SK-N-SH (cell line): ENCODE data around the gene ACOT12. TPM values are rescaled to one million over a fixed set of nuclear protein-coding genes. Genes with fewer than 3 reads are reported as not detected.

Source experiments
- CTCF ChIA-PET: fragments of 300-600, 350-600 bp; formaldehyde crosslinking; extraction: SDS; loops from one replicate; lab custom pipeline; 2021; lab: Yijun Ruan, JAX
- POLR2A ChIA-PET: fragments of 350-600 bp; sonication (Branson Sonifier 250); formaldehyde crosslinking; extraction: SDS; loops from one replicate; lab custom pipeline; 2020; ENCODE audit warnings: antibody characterized with exemption, inconsistent platforms; lab: Yijun Ruan, JAX
- DNase-seq: peaks from one replicate; pipeline ENCODE4 v3.0.0; 2012
- H2AFZ ChIP-seq: fragments of 200-600 bp; sonication (generic); 2 replicates; pipeline ENCODE4 v1.8.1; 2016; ENCODE audit warnings: antibody characterized with exemption, mild to moderate bottlenecking, low read depth
- H3F3A ChIP-seq: fragments of 200-600 bp; sonication (generic); replicated peaks from 2 replicates; pipeline ENCODE3; 2016; ENCODE audit warnings: antibody characterized with exemption, mild to moderate bottlenecking; ENCODE audit not compliant: insufficient read depth
- H3K27ac ChIP-seq, 2 experiments: fragments of 200-500 bp in 1 of 2; fragments of 200-600 bp in 1 of 2; sonication (Bioruptor generic) in 1 of 2; sonication (generic), shearing (Covaris generic) in 1 of 2; 2 replicates each; pipeline versions ENCODE4 v1.5.1 to v1.6.1; 2014 to 2016; ENCODE audit warnings: low read depth in 2 of 2, inconsistent platforms in 1 of 2, low read length in 1 of 2, mild to moderate bottlenecking in 1 of 2, mixed read lengths in 1 of 2
- H3K27me3 ChIP-seq: fragments of 200-600 bp; sonication (generic), shearing (Covaris generic); 2 replicates; pipeline ENCODE4 v1.6.1; 2016; ENCODE audit warnings: mixed run types; ENCODE audit not compliant: insufficient read depth
- H3K36me3 ChIP-seq, 2 experiments: fragments of 200-500 bp in 1 of 2; fragments of 200-600 bp in 1 of 2; sonication (Bioruptor generic) in 1 of 2; sonication (generic) in 1 of 2; replicated peaks in 1 of 2; 2 replicates each; pipeline versions ENCODE3 to v1.5.1; 2014 to 2016; ENCODE audit warnings: low read length in 1 of 2, mild to moderate bottlenecking in 1 of 2; ENCODE audit not compliant: insufficient read depth in 2 of 2, control insufficient read depth in 1 of 2
- H3K4me1 ChIP-seq, 2 experiments: fragments of 200-500 bp in 1 of 2; fragments of 200-600 bp in 1 of 2; sonication (Bioruptor generic) in 1 of 2; sonication (generic), shearing (Covaris generic) in 1 of 2; 2 replicates each; pipeline versions ENCODE4 v1.5.1 to v1.6.1; 2014 to 2016; ENCODE audit warnings: low read depth in 1 of 2, low read length in 1 of 2, mixed run types in 1 of 2; ENCODE audit not compliant: insufficient read depth in 2 of 2, control insufficient read depth in 1 of 2
- H3K4me2 ChIP-seq: fragments of 200-600 bp; sonication (generic), shearing (Covaris generic); 2 replicates; pipeline ENCODE4 v1.6.1; 2017; ENCODE audit warnings: mixed run types
- H3K4me3 ChIP-seq, 2 experiments: fragments of 200-500 bp in 1 of 2; fragments of 200-600 bp in 1 of 2; sonication (Bioruptor generic) in 1 of 2; sonication (generic), shearing (Covaris generic) in 1 of 2; 2 replicates each; pipeline versions ENCODE4 v1.5.1 to v1.8.1; 2014 to 2016; ENCODE audit warnings: low read depth in 2 of 2, inconsistent platforms in 1 of 2, low read length in 1 of 2, mild to moderate bottlenecking in 1 of 2, mixed read lengths in 1 of 2, moderate library complexity in 1 of 2
- H3K79me2 ChIP-seq: fragments of 200-600 bp; sonication (generic); 2 replicates; pipeline ENCODE4 v1.8.1; 2017; ENCODE audit warnings: mild to moderate bottlenecking; ENCODE audit not compliant: insufficient read depth
- H3K9ac ChIP-seq: fragments of 200-600 bp; sonication (generic); 2 replicates; pipeline ENCODE4 v1.6.1; 2017; ENCODE audit warnings: mixed run types
- H3K9me2 ChIP-seq: fragments of 200-600 bp; sonication (generic); 2 replicates; pipeline ENCODE4 v1.6.1; 2017; ENCODE audit warnings: mixed run types
- H3K9me3 ChIP-seq: fragments of 200-600 bp; sonication (generic); 2 replicates; pipeline ENCODE4 v1.6.1; 2017; ENCODE audit warnings: mixed run types, mild to moderate bottlenecking, moderate library complexity
- H4K20me1 ChIP-seq: fragments of 200-600 bp; sonication (generic); 2 replicates; pipeline ENCODE4 v1.6.1; 2017; ENCODE audit warnings: mild to moderate bottlenecking, mixed run types; ENCODE audit not compliant: insufficient read depth
- ELF1 ChIP-seq: IDR thresholded peaks from 2 replicates; pipeline ENCODE4 v1.4.0; 2012
- GABPA ChIP-seq: IDR thresholded peaks from 2 replicates; pipeline ENCODE4 v1.4.0; 2012; ENCODE audit warnings: low read depth, mild to moderate bottlenecking
- MEF2A ChIP-seq: IDR thresholded peaks from 2 replicates; pipeline ENCODE4 v1.4.0; 2012; ENCODE audit warnings: low read depth, borderline replicate concordance
- MXI1 ChIP-seq: IDR thresholded peaks from 2 replicates; pipeline ENCODE4 v1.6.1; 2012; ENCODE audit warnings: mild to moderate bottlenecking, low read depth, low read length, improper control_type of control experiment
- NRF1 ChIP-seq: IDR thresholded peaks from 2 replicates; pipeline ENCODE4 v1.6.1; 2012; ENCODE audit warnings: low read depth, mild to moderate bottlenecking, low read length
- PBX3 ChIP-seq: IDR thresholded peaks from 2 replicates; pipeline ENCODE4; 2012
- POLR2AphosphoS5 ChIP-seq: IDR thresholded peaks from 2 replicates; pipeline ENCODE4 v1.6.1; 2012; ENCODE audit warnings: low read depth, low read length
- RAD21 ChIP-seq: IDR thresholded peaks from 2 replicates; pipeline ENCODE4 v1.6.1; 2012; ENCODE audit warnings: mild to moderate bottlenecking, low read length
- REST ChIP-seq: IDR thresholded peaks from 2 replicates; pipeline ENCODE4 v1.6.1; 2012; ENCODE audit warnings: mild to moderate bottlenecking, low read depth, low read length, moderate library complexity
- SMC3 ChIP-seq: IDR thresholded peaks from 2 replicates; pipeline ENCODE4 v1.6.1; 2012; ENCODE audit warnings: low read depth, low read length, improper control_type of control experiment
- TAF1 ChIP-seq: IDR thresholded peaks from 2 replicates; pipeline ENCODE4 v1.6.1; 2012; ENCODE audit warnings: low read depth, mild to moderate bottlenecking, low read length, moderate library complexity, borderline replicate concordance
- TEAD4 ChIP-seq: IDR thresholded peaks from 2 replicates; pipeline ENCODE4 v1.4.0; 2012; ENCODE audit warnings: mild to moderate bottlenecking, borderline replicate concordance; ENCODE audit not compliant: insufficient read depth
- ZBTB33 ChIP-seq: IDR thresholded peaks from 2 replicates; pipeline ENCODE4 v1.4.0; 2012; ENCODE audit warnings: low read depth, borderline replicate concordance
- WGBS: methylation state at CpG from one replicate; pipeline ENCODE4 v1.1.6; 2017; ENCODE audit warnings: low lambda C conversion rate; 5-methylcytosine and 5-hydroxymethylcytosine counted together
- polyA plus RNA-seq, 3 experiments: library from polyadenylated mRNA; depleted of rRNA; stranded (reverse); fragments of >200 nt; gene quantifications; 2 replicates each; pipeline ENCODE4 v1.2.3, GENCODE V29; 2012
- TF ChIP-seq, protein P1 (sequence below): fragments of 150-350 bp; IDR thresholded peaks from 2 replicates; pipeline ENCODE4 v1.6.1; 2016; ENCODE audit warnings: mild to moderate bottlenecking, low read depth, low read length
- TF ChIP-seq, protein P2 (sequence below): IDR thresholded peaks from 2 replicates; pipeline ENCODE4 v1.4.0; 2012; ENCODE audit warnings: low read depth

Gene ACOT12
- polyA plus RNA-seq, 1 of the 3 experiments (the other 2 are of a cell fraction): 0.07 TPM

DNA sequence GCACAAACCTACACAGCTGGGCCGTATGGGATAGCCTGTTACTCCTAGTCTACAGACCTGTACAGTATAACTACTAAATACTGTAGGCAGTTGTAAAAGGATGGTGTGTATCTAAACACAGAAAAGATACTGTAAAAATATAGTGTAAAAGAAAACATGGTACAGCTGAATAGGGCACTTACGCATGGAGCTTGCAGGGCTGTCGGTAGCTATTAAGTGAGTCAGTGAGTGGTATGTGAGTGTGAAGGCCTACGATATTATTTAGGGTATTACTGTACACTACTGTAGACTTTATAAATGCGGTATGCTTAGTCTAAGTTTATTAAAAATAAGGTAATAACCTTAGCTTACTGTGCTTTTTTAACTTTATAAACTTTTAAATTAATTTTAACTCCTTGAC lies 91.3 kb downstream of the ACOT12 start:
- H3K9me2 ChIP-seq: no peaks in the 10 kb centered on the region
- H3K36me3 ChIP-seq: peaks cover 9 to 15% of the 10 kb centered on the region in 2 experiments
- H3K27ac ChIP-seq: peak overlapping the region in 1 of 2 experiments; percentile 84; a peak in 2 of 4 replicates
- 69% methylated on average over 5 of the region's 5 CpGs for whole genome bisulfite sequencing
- DNase-seq: no peak
- peak overlapping the region; percentile 76 to 98 for H3K4me3 ChIP-seq
- no peaks in the 10 kb centered on the region for H3K27me3 ChIP-seq
- H3K79me2 ChIP-seq: peaks cover 76% of the 10 kb centered on the region
- H3K4me1 ChIP-seq: peaks cover 15 to 17% of the 10 kb centered on the region in 2 experiments; a peak in 3 of 4 replicates
- no peaks in the 10 kb centered on the region for H3K9me3 ChIP-seq
- CTCF ChIA-PET: interaction anchor here (0.9 to 1.0 kb wide), 2 partner anchors 555 to 957 kb away, joined by 3 read pairs; no protein-coding TSS in a partner anchor
- POLR2A ChIA-PET: interaction anchor here (1.2 kb wide), 1 partner anchor 9 kb away, joined by 3 read pairs; no protein-coding TSS in a partner anchor
- peak overlapping the region; percentile 77 for H2AFZ ChIP-seq
- no peaks in the 10 kb centered on the region for H4K20me1 ChIP-seq
- peaks cover 6% of the 10 kb centered on the region for H3F3A ChIP-seq
- peak overlapping the region; percentile 83 for H3K4me2 ChIP-seq
- peak overlapping the region; percentile 83; the same call in 1 of the 2 replicates for H3K9ac ChIP-seq
- no peak for TF ChIP-seq SMC3
- no peak for TF ChIP-seq PBX3

DNA sequence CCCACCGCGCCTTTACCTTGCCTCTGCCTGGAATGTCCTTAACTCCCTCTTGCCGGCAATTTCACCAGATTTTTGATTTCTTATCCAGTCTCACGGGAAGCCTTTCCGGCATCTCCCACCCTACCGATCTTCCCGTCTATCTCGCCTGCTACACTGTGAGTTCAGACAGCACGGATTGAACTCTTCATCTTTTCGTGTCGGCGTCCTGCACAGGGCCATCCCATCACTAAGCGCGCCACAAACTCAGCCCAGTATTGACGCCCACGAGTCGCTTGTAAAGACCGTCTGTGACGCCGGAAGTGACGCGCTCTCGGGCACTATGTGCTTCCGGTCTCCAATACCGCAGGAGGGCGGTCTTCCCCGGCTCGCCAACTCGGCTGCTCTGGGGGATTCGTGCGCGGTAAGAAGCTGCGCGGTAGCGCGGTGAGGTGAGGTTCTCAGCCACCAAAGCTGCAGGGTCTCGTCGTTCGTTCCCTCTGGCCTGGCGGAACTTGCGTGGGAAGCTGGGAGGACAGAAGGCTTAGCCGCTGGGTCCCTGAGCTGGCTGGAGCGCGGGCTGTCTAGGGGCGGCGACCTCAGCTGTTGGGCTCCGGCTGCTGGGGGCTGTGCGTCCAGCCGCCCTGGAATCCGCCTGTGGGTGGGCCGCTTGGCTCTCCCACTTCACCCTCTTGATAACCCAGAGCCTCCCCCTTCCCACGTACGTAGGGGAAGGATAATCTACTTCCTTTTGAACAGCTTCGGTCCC lies 92.5 kb downstream of the ACOT12 start, which contains the start of gene ZCCHC9:
Gene ZCCHC9 (plus strand): TSS at position 317 of the 745 bp plus-strand sequence. CDS start 3,171 bp downstream, outside the sequence.
- Histone ChIP-seq H3K4me2 (peak within 1 kb of the TSS; percentile 83), H3K27ac (peak within 1 kb of the TSS; percentile 84 to 86), H3K27me3 (no peaks in the 10 kb centered on the region), H3F3A (peaks cover 6% of the 10 kb centered on the region), H3K9me2 (no peaks in the 10 kb centered on the region), H3K4me3 (peak within 1 kb of the TSS; percentile 76 to 98), H4K20me1 (no peaks in the 10 kb centered on the region), H3K9ac (peak within 1 kb of the TSS; percentile 83), H2AFZ (peak within 1 kb of the TSS; percentile 77), H3K4me1 (peaks cover 15 to 17% of the 10 kb centered on the region in 2 experiments; a peak in 3 of 4 replicates), H3K9me3 (no peaks in the 10 kb centered on the region), H3K79me2 (peaks cover 71% of the 10 kb centered on the region), H3K36me3 (peaks cover 9 to 15% of the 10 kb centered on the region in 2 experiments)
- CTCF ChIA-PET: interaction anchor here (1.0 to 1.7 kb wide), 5 partner anchors 12 to 864 kb away, joined by 3 to 7 read pairs (median 5); no protein-coding TSS in a partner anchor
- peak; percentile 90 for DNase-seq
- WGBS: under 1% methylated on average over 28 of the region's 54 CpGs
- POLR2A ChIA-PET: interaction anchor here (0.7 to 1.2 kb wide), 4 partner anchors 8 to 621 kb away, joined by 3 read pairs; no protein-coding TSS in a partner anchor
- TF ChIP-seq TEAD4 (0 out of 2 replicates have a peak, but pooled peaks have one; percentile 25), NRF1 (no peak), MEF2A (no peak), POLR2AphosphoS5 (peak; percentile 96), REST (peak; percentile 3; the same call in 1 of the 2 replicates), TAF1 (peak; percentile 80), ZBTB33 (no peak), MXI1 (peak; percentile 91; the same call in 1 of the 2 replicates), GABPA (peak; percentile 97), ELF1 (peak; percentile 59; the same call in 1 of the 2 replicates), SMC3 (no peak), RAD21 (peak; percentile 18)
- TF ChIP-seq, protein P1, sequence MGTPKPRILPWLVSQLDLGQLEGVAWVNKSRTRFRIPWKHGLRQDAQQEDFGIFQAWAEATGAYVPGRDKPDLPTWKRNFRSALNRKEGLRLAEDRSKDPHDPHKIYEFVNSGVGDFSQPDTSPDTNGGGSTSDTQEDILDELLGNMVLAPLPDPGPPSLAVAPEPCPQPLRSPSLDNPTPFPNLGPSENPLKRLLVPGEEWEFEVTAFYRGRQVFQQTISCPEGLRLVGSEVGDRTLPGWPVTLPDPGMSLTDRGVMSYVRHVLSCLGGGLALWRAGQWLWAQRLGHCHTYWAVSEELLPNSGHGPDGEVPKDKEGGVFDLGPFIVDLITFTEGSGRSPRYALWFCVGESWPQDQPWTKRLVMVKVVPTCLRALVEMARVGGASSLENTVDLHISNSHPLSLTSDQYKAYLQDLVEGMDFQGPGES: no peak
- TF ChIP-seq, protein P2, sequence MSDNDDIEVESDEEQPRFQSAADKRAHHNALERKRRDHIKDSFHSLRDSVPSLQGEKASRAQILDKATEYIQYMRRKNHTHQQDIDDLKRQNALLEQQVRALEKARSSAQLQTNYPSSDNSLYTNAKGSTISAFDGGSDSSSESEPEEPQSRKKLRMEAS: peak; percentile 78
